ENCODE data around the gene HS6ST2. TPM values are rescaled to one million over a fixed set of nuclear protein-coding genes. Genes with fewer than 3 reads are reported as not detected.

The HS6ST2 gene
- total and polyA plus RNA-seq, 2 experiments from 2014 or later: not detected

GRCh38 chrX:132837126-132837525 is 121.3 kb downstream of the HS6ST2 start:
- 0% methylated on average over 1 to 3 of the region's 3 CpGs for WGBS, 2 experiments (ENCODE audit: low coverage in 1 of 2, low lambda C conversion rate in 2 of 2, missing lambda C conversion rate in 2 of 2)
- no peaks in the 10 kb centered on the region for H3K9me3 ChIP-seq (ENCODE audit: low read depth)
- no peaks in the 10 kb centered on the region for H3K27me3 ChIP-seq (replicated peaks; ENCODE audit: insufficient read depth)
- H3K79me2 ChIP-seq (ENCODE audit: insufficient read depth): no peaks in the 10 kb centered on the region
- no peaks in the 10 kb centered on the region for H3K36me3 ChIP-seq (ENCODE audit: low read depth)
- peak; percentile 11 for DNase-seq
- H3K4me3 ChIP-seq: no peak overlapping the region
- in situ Hi-C loops (cut with MboI): no loop called here
- H4K20me1 ChIP-seq (ENCODE audit: insufficient read depth): no peaks in the 10 kb centered on the region
- H3K4me2 ChIP-seq (ENCODE audit: unreplicated experiment): no peak overlapping the region
- no peak overlapping the region for H2AFZ ChIP-seq
- no peak overlapping the region for H3K9ac ChIP-seq
- H3K4me1 ChIP-seq (ENCODE audit: insufficient read depth): no peaks in the 10 kb centered on the region
- H3K9me2 ChIP-seq (ENCODE audit: insufficient read depth): no peaks in the 10 kb centered on the region
- H3K27ac ChIP-seq: no peak overlapping the region
- TF ChIP-seq EZH2phosphoT487 (IDR thresholded peaks at IDR 0.05; ENCODE audit: insufficient read depth, low read depth) (no peak), EZH2 (IDR thresholded peaks at IDR 0.05; ENCODE audit: insufficient read depth, poor library complexity, severe bottlenecking) (no peak)
- H3F3A ChIP-seq (ENCODE audit: insufficient read depth): no peaks in the 10 kb centered on the region

DNA sequence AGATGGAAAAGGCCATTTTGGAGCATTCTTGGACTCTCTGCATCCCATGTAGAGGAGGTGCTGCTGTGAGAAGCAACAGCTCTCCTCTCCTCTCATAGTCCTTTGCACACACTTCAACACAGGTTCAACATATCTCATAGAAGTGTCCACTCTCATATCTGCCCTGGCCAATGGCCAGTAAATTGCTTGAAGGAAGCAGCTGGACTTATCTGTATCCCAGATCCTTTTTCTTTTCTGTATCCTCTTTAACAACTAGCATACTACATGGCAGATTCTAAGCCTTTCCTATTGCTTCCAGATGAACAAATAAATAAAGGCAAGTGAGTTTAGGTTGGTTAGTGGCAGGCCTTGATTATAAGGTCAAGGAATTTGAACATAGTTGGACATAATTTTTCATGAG is 122.0 kb downstream of the HS6ST2 start:
- H3K9me2 ChIP-seq (ENCODE audit: insufficient read depth): no peaks in the 10 kb centered on the region
- in situ Hi-C loops (cut with MboI): no loop called here
- H3K9ac ChIP-seq: no peak overlapping the region
- DNase-seq: no peak
- H3K4me3 ChIP-seq: no peak overlapping the region
- H3K4me2 ChIP-seq (ENCODE audit: unreplicated experiment): no peak overlapping the region
- no peaks in the 10 kb centered on the region for H3K27me3 ChIP-seq (replicated peaks; ENCODE audit: insufficient read depth)
- H3F3A ChIP-seq (ENCODE audit: insufficient read depth): no peaks in the 10 kb centered on the region
- no peak overlapping the region for H3K27ac ChIP-seq
- TF ChIP-seq EZH2phosphoT487 (IDR thresholded peaks at IDR 0.05; ENCODE audit: insufficient read depth, low read depth) (no peak), EZH2 (IDR thresholded peaks at IDR 0.05; ENCODE audit: insufficient read depth, poor library complexity, severe bottlenecking) (no peak)
- no peak overlapping the region for H2AFZ ChIP-seq
- no peaks in the 10 kb centered on the region for H3K36me3 ChIP-seq (ENCODE audit: low read depth)
- no peaks in the 10 kb centered on the region for H3K9me3 ChIP-seq (ENCODE audit: low read depth)
- no peaks in the 10 kb centered on the region for H3K4me1 ChIP-seq (ENCODE audit: insufficient read depth)
- no peaks in the 10 kb centered on the region for H4K20me1 ChIP-seq (ENCODE audit: insufficient read depth)
- no peaks in the 10 kb centered on the region for H3K79me2 ChIP-seq (ENCODE audit: insufficient read depth)

- H3K4me2 ChIP-seq (ENCODE audit: unreplicated experiment): no peak overlapping the region
- H3K4me1 ChIP-seq (ENCODE audit: insufficient read depth): no peaks in the 10 kb centered on the region
- H3F3A ChIP-seq (ENCODE audit: insufficient read depth): no peaks in the 10 kb centered on the region
- TF ChIP-seq EZH2 (IDR thresholded peaks at IDR 0.05; ENCODE audit: insufficient read depth, poor library complexity, severe bottlenecking) (no peak), EZH2phosphoT487 (IDR thresholded peaks at IDR 0.05; ENCODE audit: insufficient read depth, low read depth) (no peak)
- no peaks in the 10 kb centered on the region for H3K27me3 ChIP-seq (replicated peaks; ENCODE audit: insufficient read depth)
- H3K79me2 ChIP-seq (ENCODE audit: insufficient read depth): no peaks in the 10 kb centered on the region
- no peak overlapping the region for H3K4me3 ChIP-seq
- H3K9me3 ChIP-seq (ENCODE audit: low read depth): no peaks in the 10 kb centered on the region
- no peak overlapping the region for H3K27ac ChIP-seq
- H3K36me3 ChIP-seq (ENCODE audit: low read depth): no peaks in the 10 kb centered on the region
- 57 to 64% methylated on average over 1 of the region's 1 CpG for WGBS, 2 experiments (ENCODE audit: low coverage in 1 of 2, low lambda C conversion rate in 2 of 2, missing lambda C conversion rate in 2 of 2)
- in situ Hi-C loops (cut with MboI): no loop called here
- no peak overlapping the region for H3K9ac ChIP-seq
- no peak for DNase-seq
- no peak overlapping the region for H2AFZ ChIP-seq
- no peaks in the 10 kb centered on the region for H3K9me2 ChIP-seq (ENCODE audit: insufficient read depth)
- H4K20me1 ChIP-seq (ENCODE audit: insufficient read depth): no peaks in the 10 kb centered on the region
Measured at GRCh38 chrX:132834741-132835140, 123.7 kb downstream of the HS6ST2 start.

DNA sequence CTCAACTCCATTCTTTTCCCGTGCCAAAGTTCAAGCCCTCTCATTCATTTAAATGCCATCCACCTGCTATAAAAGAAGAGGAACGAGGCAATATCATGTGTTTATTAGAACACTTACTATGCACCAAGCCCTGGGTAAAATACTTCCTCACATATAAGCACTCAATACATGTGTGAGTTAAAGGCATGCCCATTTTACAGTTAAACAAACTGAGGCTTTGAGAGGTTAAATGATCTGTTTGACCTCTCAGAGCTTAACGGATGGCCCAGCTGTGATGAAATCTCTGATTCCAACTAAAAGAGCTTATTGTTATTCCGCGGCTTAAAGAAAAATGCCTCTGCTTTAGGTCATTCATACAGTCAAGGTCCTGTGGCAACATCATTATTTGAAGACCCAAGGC is 124.3 kb downstream of the HS6ST2 start:
- no peak overlapping the region for H3K27ac ChIP-seq
- no peaks in the 10 kb centered on the region for H3F3A ChIP-seq (ENCODE audit: insufficient read depth)
- no peak overlapping the region for H2AFZ ChIP-seq
- no peaks in the 10 kb centered on the region for H3K4me1 ChIP-seq (ENCODE audit: insufficient read depth)
- no peaks in the 10 kb centered on the region for H3K27me3 ChIP-seq (replicated peaks; ENCODE audit: insufficient read depth)
- H3K9ac ChIP-seq: no peak overlapping the region
- H3K36me3 ChIP-seq (ENCODE audit: low read depth): no peaks in the 10 kb centered on the region
- no peaks in the 10 kb centered on the region for H3K79me2 ChIP-seq (ENCODE audit: insufficient read depth)
- no peak for TF ChIP-seq EZH2phosphoT487 (IDR thresholded peaks at IDR 0.05; ENCODE audit: insufficient read depth, low read depth)
- no peak for TF ChIP-seq EZH2 (IDR thresholded peaks at IDR 0.05; ENCODE audit: insufficient read depth, poor library complexity, severe bottlenecking)
- WGBS, 2 experiments (ENCODE audit: low coverage in 1 of 2, low lambda C conversion rate in 2 of 2, missing lambda C conversion rate in 2 of 2): 62 to 66% methylated on average over 5 of the region's 5 CpGs
- no peak for DNase-seq
- no peak overlapping the region for H3K4me2 ChIP-seq (ENCODE audit: unreplicated experiment)
- in situ Hi-C loops (cut with MboI): no loop called here
- no peaks in the 10 kb centered on the region for H3K9me2 ChIP-seq (ENCODE audit: insufficient read depth)
- H4K20me1 ChIP-seq (ENCODE audit: insufficient read depth): no peaks in the 10 kb centered on the region
- H3K9me3 ChIP-seq (ENCODE audit: low read depth): no peaks in the 10 kb centered on the region
- no peak overlapping the region for H3K4me3 ChIP-seq

DNA sequence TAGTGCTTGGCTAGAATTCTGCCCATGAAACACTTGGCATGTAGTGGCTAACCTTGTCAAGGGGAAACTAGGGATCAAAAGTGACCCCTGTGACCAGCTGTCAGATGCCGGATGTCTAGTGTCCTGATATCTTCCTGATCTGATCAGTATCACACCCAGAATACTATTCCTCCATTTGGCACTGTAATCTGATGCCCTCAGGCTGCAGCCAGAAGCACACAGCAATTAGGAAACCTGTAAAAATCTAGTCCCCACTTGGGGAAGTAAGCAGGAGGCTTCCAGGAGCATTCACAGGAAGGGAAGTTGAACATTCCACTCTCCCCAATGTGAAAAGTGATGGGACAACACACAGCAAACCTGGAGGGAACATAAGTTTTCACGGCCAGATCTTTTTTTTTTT is 125.1 kb downstream of the HS6ST2 start:
- H3K4me3 ChIP-seq: no peak overlapping the region
- H3K9ac ChIP-seq: no peak overlapping the region
- H3K9me3 ChIP-seq (ENCODE audit: low read depth): no peaks in the 10 kb centered on the region
- no peak overlapping the region for H3K27ac ChIP-seq
- 75 to 80% methylated on average over 2 of the region's 2 CpGs for WGBS, 2 experiments (ENCODE audit: low coverage in 1 of 2, low lambda C conversion rate in 2 of 2, missing lambda C conversion rate in 2 of 2)
- no peaks in the 10 kb centered on the region for H3K79me2 ChIP-seq (ENCODE audit: insufficient read depth)
- H3K4me1 ChIP-seq (ENCODE audit: insufficient read depth): no peaks in the 10 kb centered on the region
- in situ Hi-C loops (cut with MboI): no loop called here
- no peak for TF ChIP-seq EZH2phosphoT487 (IDR thresholded peaks at IDR 0.05; ENCODE audit: insufficient read depth, low read depth)
- TF ChIP-seq EZH2 (IDR thresholded peaks at IDR 0.05; ENCODE audit: insufficient read depth, poor library complexity, severe bottlenecking): no peak
- H3F3A ChIP-seq (ENCODE audit: insufficient read depth): no peaks in the 10 kb centered on the region
- H3K27me3 ChIP-seq (replicated peaks; ENCODE audit: insufficient read depth): no peaks in the 10 kb centered on the region
- no peak for DNase-seq
- no peaks in the 10 kb centered on the region for H3K36me3 ChIP-seq (ENCODE audit: low read depth)
- no peak overlapping the region for H3K4me2 ChIP-seq (ENCODE audit: unreplicated experiment)
- no peaks in the 10 kb centered on the region for H3K9me2 ChIP-seq (ENCODE audit: insufficient read depth)
- no peak overlapping the region for H2AFZ ChIP-seq
- no peaks in the 10 kb centered on the region for H4K20me1 ChIP-seq (ENCODE audit: insufficient read depth)
